Middle frontal gyrus (tissue), 1 donor: ENCODE measurements around the gene CHPT1.
"Not testable (repeated sequence)": the region's sequence is repeated elsewhere in the genome, so short reads cannot be mapped to it uniquely, and the experiment has no call there.

Source experiments
- DNase-seq: peaks from one replicate; pipeline ENCODE4 v3.0.0-alpha.2; 2015; ENCODE audit warnings: low spot score; ENCODE audit errors: extremely low spot score

The CHPT1 gene

DNA sequence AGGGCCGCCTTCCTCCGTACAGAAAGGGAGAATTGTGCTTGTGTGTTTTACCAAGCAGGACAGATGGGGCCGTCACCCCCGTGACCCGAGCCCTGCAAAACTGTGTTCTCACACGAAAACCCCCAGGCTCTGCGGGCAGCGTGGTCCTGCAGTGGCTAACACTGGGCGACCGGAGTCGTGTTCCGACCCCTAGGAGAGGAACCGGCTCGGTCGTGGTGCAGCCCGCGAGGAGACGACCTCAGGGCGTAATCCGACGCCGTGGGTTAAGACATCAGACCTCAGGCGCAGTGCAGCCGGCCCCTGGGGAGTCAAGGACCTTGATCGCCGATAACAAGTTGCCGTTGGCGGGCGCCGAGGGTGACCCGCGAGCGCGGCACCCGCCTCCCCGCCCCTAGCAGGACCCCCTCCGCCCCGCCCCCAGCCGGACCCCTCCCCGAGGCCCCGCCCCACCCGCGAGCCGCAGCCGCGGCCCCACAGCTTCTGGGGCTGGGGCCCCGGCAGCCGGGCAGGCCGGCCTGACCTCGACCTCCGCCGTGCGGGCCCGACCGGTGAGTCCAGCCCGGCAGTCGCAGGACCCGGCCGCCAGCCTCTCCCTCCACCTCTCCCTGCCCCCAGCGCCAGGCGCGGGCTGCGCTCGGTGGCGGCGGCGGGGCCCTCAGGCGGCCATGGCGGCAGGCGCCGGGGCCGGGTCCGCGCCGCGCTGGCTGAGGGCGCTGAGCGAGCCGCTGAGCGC, at the start of gene CHPT1:
Gene CHPT1, plus strand, starts transcription at position 444 of the 733 bp plus-strand sequence. Its CDS starts 222 bp downstream, at position 666.
- DNase-seq: no peak

DNA sequence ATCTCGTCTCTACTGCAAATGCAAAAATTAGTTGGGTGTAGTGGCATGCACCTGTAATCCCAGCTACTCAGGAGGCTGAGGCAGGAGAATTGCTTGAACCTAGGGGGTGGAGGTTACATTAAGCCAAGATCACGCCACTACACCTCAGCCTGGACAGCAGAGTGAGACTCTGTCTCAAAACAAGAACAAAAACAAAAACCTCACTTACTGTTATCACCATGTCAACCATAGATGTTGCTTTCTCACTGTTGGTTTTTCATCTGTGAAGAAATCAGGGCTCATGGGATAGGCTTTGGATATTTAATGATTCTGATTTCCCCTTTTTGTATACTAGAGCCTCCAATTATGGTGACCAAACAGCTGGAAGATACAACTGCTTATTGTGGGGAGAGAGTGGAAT, 49.7 kb upstream of the CHPT1 start:
- DNase-seq: no peak

DNA sequence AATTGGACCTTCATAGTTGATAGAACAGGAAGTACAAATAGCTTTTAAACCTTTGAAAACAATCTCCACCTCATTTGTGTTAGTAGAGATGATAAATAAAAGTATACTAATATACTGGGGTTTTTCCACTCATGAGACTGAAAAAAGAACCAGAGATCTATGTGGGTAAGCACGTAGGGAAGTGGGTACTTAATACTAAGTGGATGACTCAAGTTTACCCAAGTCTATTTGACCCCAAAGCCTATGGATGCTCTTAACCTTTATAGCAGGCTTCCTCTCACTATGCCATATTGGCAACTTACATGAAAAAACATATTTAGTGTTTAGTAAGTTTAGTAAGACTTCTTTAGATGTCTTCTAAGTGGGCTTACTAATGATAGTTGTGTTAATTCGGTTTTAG, 49.2 kb upstream of the CHPT1 start:
- no peak for DNase-seq

DNA sequence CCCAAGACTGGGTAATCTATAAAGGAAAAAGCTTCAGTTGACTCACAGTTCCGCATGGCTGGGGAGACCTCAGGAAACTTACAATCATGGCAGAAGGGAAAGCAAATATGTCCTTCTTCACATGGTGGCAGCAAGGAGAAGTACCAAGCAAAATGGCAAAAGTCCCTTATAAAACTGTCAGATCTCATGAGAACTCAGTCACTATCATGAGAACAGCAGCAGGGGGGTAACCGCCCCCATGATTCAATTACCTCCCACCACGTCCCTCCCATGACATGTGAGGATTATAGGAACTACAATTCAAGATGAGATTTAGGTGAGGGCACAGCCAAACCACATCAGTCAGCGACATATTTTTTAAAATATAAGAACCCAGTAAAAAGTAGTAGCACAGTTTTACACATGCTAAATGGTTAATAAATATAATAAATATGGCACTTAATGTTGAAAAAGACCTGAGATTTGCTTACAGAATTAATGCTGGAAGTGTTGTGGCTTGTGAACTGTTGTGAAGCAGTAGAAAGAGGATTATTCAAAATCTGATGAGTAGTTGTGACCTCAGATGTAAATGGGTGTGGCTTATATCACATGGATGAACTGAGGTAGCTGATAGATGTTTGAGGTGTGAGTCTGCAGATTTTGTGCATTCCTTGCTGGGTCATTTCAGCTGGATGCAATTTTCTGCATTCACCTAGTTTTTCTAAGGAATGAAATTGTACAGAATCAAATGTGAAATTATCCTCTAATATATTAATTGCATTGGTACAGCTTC, 46.9 kb upstream of the CHPT1 start:
- no peak for DNase-seq

DNA sequence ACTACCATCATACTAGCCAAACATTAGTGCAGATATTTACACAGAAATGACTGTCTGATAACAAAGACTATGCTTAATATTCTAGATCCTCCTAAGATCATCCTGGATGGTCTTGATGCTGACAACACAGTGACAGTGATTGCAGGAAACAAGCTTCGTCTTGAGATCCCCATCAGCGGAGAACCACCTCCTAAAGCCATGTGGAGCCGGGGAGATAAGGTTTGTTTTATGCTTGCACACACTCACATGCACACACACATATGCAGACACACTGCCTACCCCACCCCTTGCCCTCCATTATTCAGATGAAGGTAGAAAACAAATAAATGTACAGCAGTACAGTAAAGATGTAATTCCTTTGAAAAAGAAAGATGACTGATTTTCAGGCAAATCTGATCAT, 44.4 kb upstream of the CHPT1 start:
- no peak for DNase-seq

DNA sequence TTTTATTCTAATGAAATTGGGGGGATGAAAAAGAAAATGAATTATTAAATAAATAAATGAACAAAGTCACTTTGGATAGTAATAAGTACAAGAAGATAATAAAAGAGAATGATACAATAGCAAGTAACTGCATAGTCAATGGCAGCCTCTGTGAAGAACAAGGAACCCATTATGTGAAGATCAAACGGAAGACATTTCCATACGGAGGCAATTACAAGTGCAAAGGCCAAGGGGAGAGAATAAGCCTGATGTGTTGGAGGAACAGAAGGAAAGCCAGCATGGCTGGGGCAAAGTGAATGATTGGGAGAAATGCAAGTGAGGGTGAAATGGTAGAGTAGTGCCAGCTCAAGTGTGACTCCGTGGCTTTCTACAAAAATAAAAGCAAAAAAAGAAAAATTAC, 43.9 kb upstream of the CHPT1 start:
- DNase-seq: no peak

DNA sequence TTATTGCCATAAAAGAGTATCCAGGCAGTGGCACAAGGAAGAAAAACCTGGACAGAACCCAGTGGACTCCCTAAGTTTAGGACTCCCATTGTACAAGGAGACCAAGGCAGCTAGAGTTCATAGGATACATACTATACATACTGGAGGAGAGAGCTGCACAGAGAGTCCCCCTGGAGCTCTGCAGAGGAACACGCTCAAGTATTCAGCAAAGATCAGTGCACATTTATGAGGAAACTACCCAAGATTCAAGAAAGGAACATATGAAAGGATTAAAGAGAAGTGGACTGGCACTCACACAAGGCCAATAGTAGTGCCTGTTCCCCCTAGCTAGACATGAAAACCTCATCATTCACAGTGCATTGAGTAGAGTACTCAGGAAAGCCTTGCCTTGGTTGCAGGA, 43.0 kb upstream of the CHPT1 start:
- DNase-seq: no peak

DNA sequence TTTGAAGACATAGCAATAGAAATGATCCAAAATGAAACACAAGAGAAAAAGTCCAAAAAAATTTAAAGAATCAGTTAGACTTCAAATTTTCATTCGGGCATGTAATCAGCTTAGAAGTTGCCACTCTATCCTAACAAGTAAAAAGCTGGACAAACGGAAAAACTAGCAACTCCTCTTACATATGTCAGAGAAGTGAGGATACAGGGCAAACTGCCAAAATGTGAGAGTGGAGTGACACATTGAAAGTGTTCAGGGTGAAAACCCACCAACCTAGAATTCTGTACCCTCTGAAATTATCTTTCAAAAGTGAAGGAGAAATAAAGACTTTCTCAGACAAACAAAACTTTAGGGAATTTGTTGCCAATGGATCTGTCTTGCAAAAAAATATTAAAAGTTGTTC, 42.0 kb upstream of the CHPT1 start:
- no peak for DNase-seq

DNA sequence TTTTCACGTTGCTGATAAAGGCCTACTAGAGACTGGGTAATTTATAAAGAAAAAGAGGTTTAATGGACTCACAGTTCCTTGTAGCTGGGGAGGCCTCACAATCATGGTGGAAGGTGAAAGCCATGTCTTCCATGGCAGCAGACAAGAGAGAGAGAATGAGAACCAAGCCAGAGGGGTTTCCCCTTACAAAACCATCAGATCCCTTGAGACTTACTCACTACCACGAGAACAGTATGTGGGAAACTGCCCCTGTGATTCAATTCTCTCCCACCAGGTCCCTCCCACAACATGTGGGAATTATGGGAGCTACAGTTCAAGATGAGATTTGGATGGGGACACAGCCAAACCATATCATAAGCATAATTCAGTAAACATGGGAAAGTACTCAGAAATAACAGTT, 36.8 kb upstream of the CHPT1 start:
- not testable (repeated sequence) for DNase-seq

DNA sequence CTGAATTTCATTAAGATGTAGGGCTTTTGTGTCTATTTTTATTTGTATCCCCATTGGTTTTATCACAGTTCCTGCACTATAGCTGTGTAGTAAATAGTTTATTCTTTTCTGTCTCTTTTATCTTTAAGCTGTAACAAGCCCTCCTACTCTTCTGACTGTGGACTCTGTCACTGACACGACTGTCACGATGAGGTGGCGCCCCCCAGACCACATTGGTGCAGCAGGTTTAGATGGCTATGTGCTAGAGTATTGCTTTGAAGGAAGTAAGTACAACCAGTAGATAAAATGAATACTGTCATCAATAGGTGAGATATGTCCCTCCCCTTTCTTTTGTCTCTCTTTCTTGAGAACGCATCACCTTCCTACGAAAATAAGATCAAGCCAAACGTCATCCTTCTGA, 34.1 kb upstream of the CHPT1 start:
- no peak for DNase-seq

DNA sequence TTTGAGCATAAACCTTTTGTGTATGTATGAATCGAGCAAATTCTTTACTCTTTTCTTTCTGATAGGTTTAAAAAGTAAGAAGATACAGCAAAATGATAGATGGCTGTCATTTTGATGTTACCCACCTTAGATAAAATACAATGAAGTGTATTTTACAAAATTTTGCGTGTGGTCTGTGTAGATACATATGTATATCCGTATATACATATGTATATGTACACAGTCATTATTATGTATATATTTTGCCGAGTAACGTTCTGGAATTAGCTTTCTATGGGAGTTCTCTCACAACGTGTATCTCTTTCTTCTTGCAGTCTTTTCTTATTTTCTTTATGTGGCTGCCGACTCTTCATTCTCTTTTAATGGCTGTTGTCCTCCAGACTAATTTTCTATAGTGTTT, 32.4 kb upstream of the CHPT1 start:
- DNase-seq: no peak

DNA sequence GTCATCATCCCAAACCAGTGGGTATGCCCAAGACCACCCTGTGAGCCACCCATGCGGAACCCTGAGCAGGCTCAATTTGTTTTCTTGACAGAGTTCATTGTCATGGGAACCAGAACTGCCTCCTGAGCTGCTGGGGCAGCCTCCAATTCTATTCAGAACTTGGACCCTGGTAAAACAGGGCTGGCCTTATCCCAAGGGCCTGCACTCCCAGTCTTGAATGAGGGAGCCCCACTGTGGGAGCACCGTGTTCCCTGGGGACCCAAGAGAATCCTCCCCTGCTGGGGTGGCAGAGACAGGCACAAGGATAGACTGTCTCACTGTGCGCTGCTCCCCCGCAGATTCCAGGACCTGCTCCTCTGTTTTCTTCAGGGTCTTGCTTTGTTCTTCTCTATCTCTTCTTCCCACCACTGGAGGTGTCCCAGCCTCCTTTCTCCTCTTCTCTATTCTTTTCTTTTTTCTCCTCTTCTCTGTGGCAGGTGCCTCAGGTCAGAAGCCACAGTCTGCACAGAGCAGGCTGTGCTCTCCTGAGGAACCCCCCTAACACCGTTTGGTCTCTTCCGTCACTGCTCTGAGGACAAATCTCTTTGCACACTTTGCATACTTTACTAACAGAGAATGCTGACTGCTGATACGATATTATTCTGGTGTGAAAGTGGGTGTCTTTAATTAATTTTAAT, 31.2 kb upstream of the CHPT1 start:
- no peak for DNase-seq

DNA sequence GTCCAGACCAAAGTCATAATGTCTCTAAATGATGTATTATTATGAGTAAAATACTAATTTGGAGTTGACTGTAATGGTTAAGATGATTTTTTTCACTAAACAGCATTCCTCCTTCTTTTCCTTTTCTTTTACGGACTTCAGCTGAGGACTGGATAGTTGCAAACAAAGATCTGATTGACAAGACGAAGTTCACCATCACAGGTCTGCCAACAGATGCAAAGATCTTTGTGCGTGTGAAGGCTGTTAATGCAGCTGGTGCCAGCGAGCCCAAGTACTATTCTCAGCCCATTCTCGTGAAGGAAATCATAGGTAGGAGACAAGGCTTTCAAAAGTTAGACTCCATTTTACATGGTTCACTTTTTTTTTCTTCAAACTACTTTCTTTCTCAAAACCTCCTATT, 29.8 kb upstream of the CHPT1 start:
- no peak for DNase-seq

DNA sequence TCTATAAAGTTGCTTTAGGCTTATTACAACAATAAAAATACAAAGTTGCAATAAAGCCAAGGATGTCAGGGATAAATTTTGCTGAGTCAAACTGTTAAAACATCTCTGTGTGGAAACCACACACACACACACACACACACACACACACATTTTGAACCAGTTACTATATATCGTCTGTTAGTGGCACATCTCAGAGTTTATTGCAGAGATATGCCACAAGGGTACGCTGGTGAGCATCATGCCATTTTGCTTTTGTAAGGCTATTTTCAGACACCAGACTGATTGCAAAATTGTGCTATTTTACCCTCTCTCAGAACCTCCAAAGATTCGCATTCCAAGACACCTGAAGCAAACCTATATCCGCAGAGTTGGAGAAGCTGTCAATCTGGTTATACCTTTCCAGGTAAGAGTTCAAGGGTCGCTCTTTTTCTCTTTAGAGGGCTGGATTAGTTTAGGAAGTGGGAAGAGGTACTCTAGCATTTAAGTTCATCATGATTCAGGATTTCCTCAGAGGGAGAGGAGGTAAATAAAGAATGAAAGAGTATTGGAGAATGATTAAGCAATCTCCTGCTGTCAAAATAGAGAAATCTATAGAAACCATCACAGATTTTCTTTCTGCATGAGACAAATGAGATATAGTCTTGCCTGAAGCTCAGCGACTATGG, 27.3 kb upstream of the CHPT1 start:
- no peak for DNase-seq

DNA sequence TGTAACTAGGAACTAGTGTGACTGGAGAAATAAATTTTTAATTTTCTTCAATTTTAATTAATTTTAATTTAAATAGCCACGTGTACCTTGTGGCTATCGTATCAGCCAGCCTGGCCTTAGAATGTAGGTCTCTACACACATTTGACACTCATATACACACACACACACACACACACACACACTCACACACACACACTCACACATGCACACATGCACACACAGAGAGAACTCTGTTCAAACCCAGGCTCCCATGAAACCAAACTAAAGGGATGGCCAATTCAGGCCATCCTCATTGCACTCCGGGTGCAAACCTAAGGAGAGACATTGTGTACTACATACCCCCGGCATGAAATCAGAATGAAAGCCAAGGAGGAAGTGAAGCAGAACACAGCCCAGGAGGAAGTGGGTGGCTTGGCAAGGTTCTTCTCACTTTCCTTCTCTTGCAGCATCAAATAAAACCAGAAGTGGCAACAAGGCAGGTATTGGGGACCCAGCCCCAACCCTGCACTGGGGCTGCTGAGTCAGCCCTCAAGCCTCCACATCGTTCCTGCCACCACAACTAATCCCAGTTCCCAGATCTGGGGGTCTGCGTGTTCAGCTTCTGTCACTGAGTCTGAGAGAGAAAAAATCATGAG, 26.2 kb upstream of the CHPT1 start:
- no peak for DNase-seq

DNA sequence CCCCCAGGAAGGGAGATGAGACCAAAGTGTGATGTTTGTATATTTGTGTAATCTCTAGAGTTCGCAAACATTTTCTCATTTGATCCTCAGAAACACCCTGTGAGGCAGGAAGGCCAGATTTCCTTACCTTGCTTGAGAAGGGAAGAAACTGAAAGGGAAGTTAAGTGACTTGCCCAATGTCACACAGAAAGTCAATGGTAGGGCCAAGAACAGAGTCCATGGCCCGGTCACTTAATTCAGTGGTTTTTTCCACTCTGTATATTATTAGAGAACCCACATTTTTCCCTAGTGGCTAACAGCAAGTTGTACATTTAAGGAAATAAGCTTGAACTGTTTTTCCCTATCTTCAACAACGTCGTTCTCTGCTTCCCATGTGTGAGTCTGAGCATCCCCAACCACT, 25.6 kb upstream of the CHPT1 start:
- DNase-seq: no peak

DNA sequence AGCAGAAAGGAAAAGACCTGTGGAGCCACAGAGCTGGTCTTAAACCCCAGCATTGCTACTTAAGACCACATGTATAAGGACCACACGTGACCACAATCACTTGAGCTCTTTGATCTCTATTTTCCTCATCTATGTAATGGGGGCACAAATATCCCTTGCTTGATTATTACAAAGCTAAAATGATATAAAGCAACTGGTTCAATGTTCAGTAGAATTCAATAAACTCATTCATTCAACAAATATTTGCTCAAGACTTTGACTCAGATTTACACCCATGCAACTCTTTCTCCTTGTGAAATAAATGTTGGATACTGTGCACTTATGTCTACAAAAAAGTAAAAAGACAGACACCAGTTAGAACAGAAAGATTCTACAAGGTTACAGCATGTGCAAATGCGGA, 21.9 kb upstream of the CHPT1 start:
- no peak for DNase-seq

DNA sequence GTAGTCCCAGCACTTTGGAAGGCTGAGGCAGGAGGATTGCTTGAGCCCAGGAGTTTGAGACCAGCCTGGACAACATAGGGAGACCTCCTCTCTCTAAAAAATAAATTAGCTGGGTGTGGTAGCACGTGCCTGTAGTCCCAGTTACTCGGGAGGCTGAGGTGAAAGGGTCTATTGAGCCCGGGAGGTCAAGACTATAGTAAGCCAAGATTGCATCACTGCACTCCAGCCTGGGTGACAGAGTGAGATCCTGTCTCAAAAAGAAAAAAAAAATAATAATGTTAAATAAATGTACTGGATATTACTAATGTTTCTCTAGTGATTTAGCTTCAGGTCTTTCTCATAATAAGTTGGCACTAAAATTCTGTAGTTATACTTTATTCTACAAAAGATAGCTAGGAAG, 20.9 kb upstream of the CHPT1 start:
- not testable (repeated sequence) for DNase-seq

DNA sequence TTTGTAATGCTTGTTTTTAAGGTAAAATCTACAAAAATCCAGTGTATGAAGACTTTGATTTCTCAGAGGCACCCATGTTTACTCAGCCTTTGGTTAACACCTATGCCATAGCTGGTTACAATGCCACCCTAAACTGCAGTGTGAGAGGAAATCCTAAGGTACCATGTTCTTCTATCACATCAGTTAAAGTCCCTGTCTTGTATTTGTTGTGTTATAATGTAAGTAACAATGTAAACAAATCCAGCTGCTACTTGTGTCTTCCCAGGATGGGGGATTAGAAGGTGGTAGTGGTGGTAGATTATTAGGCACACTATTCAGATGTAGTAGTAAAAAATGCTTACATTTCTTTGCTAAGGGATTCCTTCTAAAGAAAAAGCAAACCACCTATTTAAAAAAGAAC, 19.4 kb upstream of the CHPT1 start:
- no peak for DNase-seq

DNA sequence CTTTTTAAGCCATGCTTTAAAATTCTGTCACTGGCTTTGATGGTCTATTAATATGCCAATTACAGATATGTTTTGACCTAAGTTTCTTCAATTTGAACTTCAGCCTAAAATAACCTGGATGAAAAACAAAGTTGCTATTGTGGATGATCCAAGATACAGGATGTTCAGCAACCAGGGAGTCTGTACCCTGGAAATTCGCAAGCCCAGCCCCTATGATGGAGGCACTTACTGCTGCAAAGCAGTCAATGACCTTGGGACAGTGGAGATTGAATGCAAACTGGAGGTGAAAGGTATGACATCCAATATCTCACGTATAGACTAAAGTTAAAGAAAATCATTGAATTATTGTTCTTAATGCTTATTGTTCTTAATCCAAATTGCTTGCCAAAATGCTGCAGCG, 17.2 kb upstream of the CHPT1 start:
- no peak for DNase-seq

DNA sequence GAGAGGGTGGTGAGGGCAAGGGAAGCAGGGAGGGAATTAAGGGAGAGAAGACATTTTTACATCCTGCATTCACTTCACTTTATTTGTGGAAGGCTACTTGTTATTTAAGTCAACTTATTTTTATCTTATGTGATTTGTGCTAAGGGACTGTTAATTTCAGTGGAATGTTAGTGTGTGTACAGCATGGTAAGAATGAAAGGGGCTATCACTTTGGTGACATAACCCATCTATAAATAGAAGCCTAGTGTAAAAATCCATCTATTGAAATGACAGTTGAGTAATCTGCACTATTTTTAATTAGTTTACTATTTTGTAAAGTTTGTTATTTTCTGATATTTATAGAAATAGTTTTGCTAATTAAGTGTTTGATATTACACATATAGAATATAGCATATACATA, 16.8 kb upstream of the CHPT1 start:
- DNase-seq: no peak
